Tibial nerve (tissue), 4 donors: Measurements from ENCODE around the gene RAB11FIP3. TPM values are rescaled to one million over a fixed set of nuclear protein-coding genes. Genes with fewer than 3 reads are reported as not detected.
"Not testable (repeated sequence)": the region's sequence is repeated elsewhere in the genome, so short reads cannot be mapped to it uniquely, and the experiment has no call there.

Experiments used
- DNase-seq, 2 donors: peaks; one replicate each; pipeline ENCODE4 v3.0.0-alpha.2; 2019; ENCODE audit warnings: low spot score in 2 of 2
- H3K27ac ChIP-seq, 4 donors: fragments of 200-600 bp; sonication (generic) in 3 of 4; one replicate each; pipeline ENCODE4 v1.5.1; 2017 to 2019; ENCODE audit warnings: mild to moderate bottlenecking in 1 of 4
- H3K27me3 ChIP-seq, 2 donors: fragments of 200-600 bp; sonication (generic) in 1 of 2; one replicate each; pipeline versions ENCODE4 v1.5.1 to v1.6.0; 2017 to 2019
- H3K36me3 ChIP-seq, 3 donors: fragments of 200-600 bp; sonication (generic); one replicate each; pipeline ENCODE4 v1.5.1; 2018 to 2019
- H3K4me1 ChIP-seq, 4 donors: fragments of 200-600 bp; sonication (generic) in 3 of 4; one replicate each; pipeline ENCODE4 v1.5.1; 2017 to 2019
- H3K4me3 ChIP-seq, 4 donors: fragments of 200-600 bp; sonication (generic) in 3 of 4; one replicate each; pipeline ENCODE4 v1.5.1; 2017 to 2019; ENCODE audit warnings: mild to moderate bottlenecking in 1 of 4, moderate library complexity in 1 of 4
- H3K9me3 ChIP-seq, 4 donors: fragments of 200-600 bp; sonication (generic) in 3 of 4; one replicate each; pipeline ENCODE4 v1.5.1; 2017 to 2019
- EP300 ChIP-seq, 2 donors: sonication (generic); formaldehyde crosslinking; IDR thresholded peaks; one replicate each; pipeline ENCODE4 v1.6.1; 2017; ENCODE audit warnings: antibody characterized with exemption in 2 of 2, mild to moderate bottlenecking in 1 of 2
- POLR2A ChIP-seq, 2 donors: fragments of 450-650 bp; IDR thresholded peaks; one replicate each; pipeline ENCODE4 v1.6.1; 2017; ENCODE audit warnings: antibody characterized with exemption in 2 of 2, mild to moderate bottlenecking in 2 of 2, moderate library complexity in 2 of 2
- whole genome bisulfite sequencing, 2 donors: methylation state at CpG; one replicate each; pipeline ENCODE4 v1.1.5; 2018; 5-methylcytosine and 5-hydroxymethylcytosine counted together
- total RNA-seq, 4 donors: library from RNA; depleted of rRNA; stranded (reverse); fragments of >200 nt; gene quantifications; one replicate each; pipeline ENCODE4 v1.1.0, GENCODE V29; 2016
- TF ChIP-seq, protein P1 (sequence below), 5 experiments: fragments of 200-600 bp in 3 of 5; fragments of 450-650 bp in 2 of 5; sonication (generic) in 3 of 5; IDR thresholded peaks; one replicate each; pipeline ENCODE4 v1.5.1; 2016 to 2019; ENCODE audit warnings: antibody characterized with exemption in 5 of 5, mild to moderate bottlenecking in 3 of 5, moderate library complexity in 2 of 5

Gene RAB11FIP3
- total RNA-seq, 4 donors from 2014 or later = 30.2 to 128 (median 54.6) TPM

DNA sequence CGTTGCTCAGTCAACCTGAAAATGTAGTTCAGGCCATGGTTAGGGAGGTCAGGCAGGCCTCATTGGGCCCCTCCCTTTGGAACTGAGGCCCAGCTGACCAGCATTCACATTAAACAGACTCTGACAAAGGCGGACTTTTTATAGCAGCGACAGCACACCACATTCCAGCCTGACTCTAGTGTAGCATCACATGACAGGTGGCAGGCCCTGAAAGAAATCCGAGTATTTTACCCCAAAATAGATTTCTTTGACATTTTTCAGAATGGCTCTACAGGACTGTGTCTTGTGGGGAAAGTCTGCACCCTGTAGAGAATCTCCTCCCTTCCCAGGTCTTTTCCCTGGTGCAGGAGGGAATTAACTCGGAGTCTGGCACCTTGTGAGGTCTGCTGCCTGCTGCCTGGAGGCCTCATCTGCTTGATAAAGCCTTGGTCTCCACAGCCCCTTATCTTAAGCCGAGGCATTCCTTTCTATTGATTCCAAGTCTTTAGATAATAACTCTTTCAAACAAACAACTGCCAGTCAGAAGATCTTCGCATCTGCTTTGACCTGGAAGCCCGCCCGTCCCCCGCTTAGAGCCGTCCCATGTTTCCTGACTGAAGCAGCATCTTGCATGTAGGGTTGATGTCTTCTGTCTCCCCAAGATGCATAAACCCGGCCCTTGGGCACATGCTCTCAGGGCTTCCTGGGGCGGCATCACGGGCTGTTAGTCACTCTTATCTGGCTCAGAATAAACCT lies 58.1 kb downstream of the RAB11FIP3 start:
- 61 to 68% methylated on average over 14 of the region's 14 CpGs for WGBS, 2 donors

DNA sequence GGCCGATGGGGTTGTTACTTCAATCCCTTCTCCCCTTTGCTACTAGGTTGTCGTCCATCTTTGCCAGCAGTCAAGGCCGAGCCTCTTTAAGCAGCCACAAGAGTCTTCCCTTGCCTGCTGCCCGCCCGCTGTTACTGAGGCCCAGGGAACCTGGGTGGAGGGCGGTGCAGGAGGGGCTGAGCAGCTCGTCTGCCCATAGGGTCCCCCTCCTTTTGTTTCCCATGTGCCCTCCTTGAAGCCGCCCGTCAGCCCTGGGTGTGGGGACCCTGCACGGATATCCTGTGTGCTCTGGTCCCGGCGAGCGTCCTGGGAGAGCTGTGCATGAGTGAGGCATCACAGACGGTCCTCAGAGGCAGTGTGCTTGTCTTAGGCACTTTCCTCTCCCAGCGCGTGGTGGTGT lies 64.2 kb downstream of the RAB11FIP3 start:
- 87 to 89% methylated on average over 16 of the region's 16 CpGs for WGBS, 2 donors
- no peaks in the 10 kb centered on the region for H3K9me3 ChIP-seq
- no peaks in the 10 kb centered on the region for H3K27me3 ChIP-seq
- H3K4me3 ChIP-seq = no peak overlapping the region
- H3K36me3 ChIP-seq = peaks cover 0 to 61% (median 0%) of the 10 kb centered on the region in 3 donors
- TF ChIP-seq, protein P1, sequence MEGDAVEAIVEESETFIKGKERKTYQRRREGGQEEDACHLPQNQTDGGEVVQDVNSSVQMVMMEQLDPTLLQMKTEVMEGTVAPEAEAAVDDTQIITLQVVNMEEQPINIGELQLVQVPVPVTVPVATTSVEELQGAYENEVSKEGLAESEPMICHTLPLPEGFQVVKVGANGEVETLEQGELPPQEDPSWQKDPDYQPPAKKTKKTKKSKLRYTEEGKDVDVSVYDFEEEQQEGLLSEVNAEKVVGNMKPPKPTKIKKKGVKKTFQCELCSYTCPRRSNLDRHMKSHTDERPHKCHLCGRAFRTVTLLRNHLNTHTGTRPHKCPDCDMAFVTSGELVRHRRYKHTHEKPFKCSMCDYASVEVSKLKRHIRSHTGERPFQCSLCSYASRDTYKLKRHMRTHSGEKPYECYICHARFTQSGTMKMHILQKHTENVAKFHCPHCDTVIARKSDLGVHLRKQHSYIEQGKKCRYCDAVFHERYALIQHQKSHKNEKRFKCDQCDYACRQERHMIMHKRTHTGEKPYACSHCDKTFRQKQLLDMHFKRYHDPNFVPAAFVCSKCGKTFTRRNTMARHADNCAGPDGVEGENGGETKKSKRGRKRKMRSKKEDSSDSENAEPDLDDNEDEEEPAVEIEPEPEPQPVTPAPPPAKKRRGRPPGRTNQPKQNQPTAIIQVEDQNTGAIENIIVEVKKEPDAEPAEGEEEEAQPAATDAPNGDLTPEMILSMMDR (IDR thresholded peaks at IDR 0.05) = no peak
- no peak for TF ChIP-seq POLR2A (IDR thresholded peaks at IDR 0.05)
- no peak for TF ChIP-seq EP300 (IDR thresholded peaks at IDR 0.05)
- DNase-seq = no peak
- H3K4me1 ChIP-seq = no peaks in the 10 kb centered on the region
- no peak overlapping the region for H3K27ac ChIP-seq

More for the DNA sequence above, 58.1 kb downstream of the RAB11FIP3 start:
- Histone ChIP-seq H3K27me3 (no peaks in the 10 kb centered on the region), H3K36me3 (peaks cover 0 to 43% (median 4%) of the 10 kb centered on the region in 3 donors), H3K4me1 (no peaks in the 10 kb centered on the region), H3K4me3 (no peak overlapping the region), H3K9me3 (no peaks in the 10 kb centered on the region), H3K27ac (no peak overlapping the region)
- no peak for TF ChIP-seq EP300 (IDR thresholded peaks at IDR 0.05)
- no peak for TF ChIP-seq POLR2A (IDR thresholded peaks at IDR 0.05)
- TF ChIP-seq, protein P1 (IDR thresholded peaks at IDR 0.05) = no peak
- no peak for DNase-seq

DNA sequence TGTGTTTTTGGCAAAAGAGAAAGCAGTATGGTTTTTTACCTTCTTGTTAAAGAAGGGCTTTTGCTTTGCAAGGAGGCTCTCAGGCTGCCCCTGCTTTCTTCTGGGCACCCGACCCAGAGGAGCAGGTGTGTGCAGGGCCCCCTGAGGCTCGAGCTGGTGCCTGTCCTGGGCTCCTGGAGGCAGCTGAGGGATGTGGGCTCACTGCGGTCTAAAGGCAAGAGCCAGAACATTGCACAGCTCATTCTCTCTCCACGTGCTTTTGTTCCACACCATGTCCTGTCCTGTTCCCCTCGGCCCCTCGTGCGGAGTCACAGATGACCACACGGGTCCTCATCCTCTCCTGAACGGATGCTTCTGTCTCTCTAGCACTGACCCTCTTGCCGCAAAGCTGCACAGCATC lies 65.3 kb downstream of the RAB11FIP3 start:
- no peaks in the 10 kb centered on the region for H3K27me3 ChIP-seq
- H3K9me3 ChIP-seq = no peaks in the 10 kb centered on the region
- no peak overlapping the region for H3K27ac ChIP-seq
- peaks cover 0 to 56% (median 0%) of the 10 kb centered on the region in 3 donors for H3K36me3 ChIP-seq
- no peak for DNase-seq
- 82 to 95% methylated on average over 10 of the region's 10 CpGs for WGBS, 2 donors
- TF ChIP-seq, protein P1 (IDR thresholded peaks at IDR 0.05) = no peak
- no peak overlapping the region for H3K4me3 ChIP-seq
- H3K4me1 ChIP-seq = no peaks in the 10 kb centered on the region

DNA sequence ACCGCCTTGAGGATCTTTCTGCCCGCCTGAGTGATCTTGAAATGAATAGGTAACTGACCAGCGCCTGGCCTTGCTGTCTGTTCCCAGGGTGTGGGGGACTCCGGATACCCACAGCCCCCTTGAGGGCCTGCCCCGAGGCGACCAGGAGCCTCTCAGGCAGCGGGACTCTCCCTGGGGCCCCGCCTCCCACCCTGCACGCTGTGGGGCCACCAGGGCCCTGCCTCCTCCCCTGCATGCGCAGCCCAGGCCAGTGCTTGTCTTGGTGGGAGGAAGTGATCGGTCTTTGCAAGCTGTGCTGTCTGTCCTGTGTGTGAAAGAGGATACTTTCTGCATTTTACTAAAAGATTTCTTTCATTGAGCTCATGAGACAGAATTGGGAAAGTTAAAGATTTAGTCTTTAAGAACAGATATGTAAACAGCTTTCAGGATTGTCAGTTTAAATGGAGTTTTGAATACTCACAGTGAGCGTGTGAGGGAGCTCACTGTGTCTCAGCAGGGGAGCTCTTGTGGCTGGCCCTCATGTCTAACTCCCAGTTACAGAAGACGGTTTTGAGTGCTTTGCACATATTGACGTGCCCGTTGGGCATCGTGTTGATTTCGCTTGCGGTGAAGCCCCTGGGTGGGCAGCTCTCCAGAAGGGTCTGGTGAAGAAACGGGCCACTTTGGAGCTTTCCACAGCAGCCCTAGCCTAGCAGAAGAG lies 65.9 kb downstream of the RAB11FIP3 start:
- Histone ChIP-seq H3K4me3 (no peak overlapping the region), H3K27ac (no peak overlapping the region), H3K9me3 (no peaks in the 10 kb centered on the region), H3K27me3 (no peaks in the 10 kb centered on the region), H3K36me3 (peaks cover 0 to 62% (median 0%) of the 10 kb centered on the region in 3 donors), H3K4me1 (no peaks in the 10 kb centered on the region)
- DNase-seq = no peak
- WGBS, 2 donors = 81 to 85% methylated on average over 18 to 19 of the region's 19 CpGs
- TF ChIP-seq, protein P1 (IDR thresholded peaks at IDR 0.05) = no peak
- no peak for TF ChIP-seq EP300 (IDR thresholded peaks at IDR 0.05)
- TF ChIP-seq POLR2A (IDR thresholded peaks at IDR 0.05) = no peak

DNA sequence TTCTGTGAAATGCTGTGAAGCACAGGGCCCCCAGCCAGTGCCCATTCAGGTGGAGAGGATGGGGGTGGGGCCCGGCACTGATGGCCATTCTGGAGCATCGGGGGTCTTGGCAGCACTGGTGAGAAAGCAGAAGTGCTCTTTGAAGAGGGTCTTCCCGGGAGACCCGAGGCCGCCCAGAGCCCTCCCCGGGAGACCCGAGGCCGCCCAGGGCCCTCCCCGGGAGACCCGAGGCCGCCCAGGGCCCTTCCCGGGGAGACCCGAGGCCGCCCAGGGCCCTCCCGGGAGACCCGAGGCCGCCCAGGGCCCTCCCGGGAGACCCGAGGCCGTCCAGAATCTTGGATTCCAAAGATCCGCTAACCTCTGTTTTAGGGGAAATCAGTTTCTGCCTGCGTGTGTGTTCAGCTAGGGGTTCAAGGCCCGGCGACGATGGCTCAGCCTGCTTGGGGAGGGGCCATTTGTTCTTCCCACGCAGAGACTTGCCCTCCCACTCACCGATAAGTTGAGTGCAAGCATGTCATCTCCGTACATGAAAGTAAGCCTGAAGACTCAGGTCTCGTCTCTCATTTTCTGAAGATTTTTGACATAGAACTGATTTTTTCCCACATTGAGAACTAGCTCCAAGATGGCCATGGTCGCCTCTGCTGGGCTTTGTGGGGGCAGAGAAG lies 66.9 kb downstream of the RAB11FIP3 start:
- H3K27me3 ChIP-seq = no peaks in the 10 kb centered on the region
- no peaks in the 10 kb centered on the region for H3K4me1 ChIP-seq
- no peak overlapping the region for H3K4me3 ChIP-seq
- 91 to 94% methylated on average over 23 to 29 of the region's 30 CpGs for WGBS, 2 donors
- H3K9me3 ChIP-seq = no peaks in the 10 kb centered on the region
- TF ChIP-seq, protein P1 (IDR thresholded peaks at IDR 0.05) = no peak
- TF ChIP-seq EP300 (IDR thresholded peaks at IDR 0.05) (no peak), POLR2A (IDR thresholded peaks at IDR 0.05) (no peak)
- DNase-seq = no peak
- peaks cover 0 to 65% (median 0%) of the 10 kb centered on the region in 3 donors for H3K36me3 ChIP-seq
- H3K27ac ChIP-seq = no peak overlapping the region

DNA sequence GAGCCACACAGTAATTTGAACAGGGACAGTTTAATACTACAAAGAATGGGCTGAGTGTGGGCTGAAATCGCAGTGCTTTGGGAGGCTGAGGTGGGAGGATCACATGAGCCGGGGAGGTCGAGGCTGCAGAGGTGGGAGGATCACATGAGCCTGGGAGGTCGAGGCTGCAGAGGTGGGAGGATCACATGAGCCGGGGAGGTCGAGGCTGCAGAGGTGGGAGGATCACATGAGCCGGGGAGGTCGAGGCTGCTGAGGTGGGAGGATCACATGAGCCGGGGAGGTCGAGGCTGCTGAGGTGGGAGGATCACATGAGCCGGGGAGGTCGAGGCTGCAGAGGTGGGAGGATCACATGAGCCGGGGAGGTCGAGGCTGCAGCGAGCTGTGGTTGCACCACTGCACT lies 69.2 kb downstream of the RAB11FIP3 start:
- peaks cover 0 to 71% (median 0%) of the 10 kb centered on the region in 3 donors for H3K36me3 ChIP-seq
- not testable (repeated sequence) for H3K4me1 ChIP-seq, H3K27ac ChIP-seq, H3K4me3 ChIP-seq, H3K27me3 ChIP-seq, DNase-seq, H3K9me3 ChIP-seq
- WGBS, 2 donors = 76 to 79% methylated on average over 15 of the region's 15 CpGs
